Activated CD4-positive, alpha-beta T cell treated with anti-CD3 and anti-CD28 coated beads for 1 hour (primary cell): ENCODE results near the gene SCTR.

Experiments
- DNase-seq: peaks from one replicate; pipeline ENCODE4 v3.0.0-alpha.2; 2020

The SCTR gene

GRCh38 chr2:119402645-119403560 is 121.4 kb downstream of the SCTR start:
- no peak for DNase-seq

DNA sequence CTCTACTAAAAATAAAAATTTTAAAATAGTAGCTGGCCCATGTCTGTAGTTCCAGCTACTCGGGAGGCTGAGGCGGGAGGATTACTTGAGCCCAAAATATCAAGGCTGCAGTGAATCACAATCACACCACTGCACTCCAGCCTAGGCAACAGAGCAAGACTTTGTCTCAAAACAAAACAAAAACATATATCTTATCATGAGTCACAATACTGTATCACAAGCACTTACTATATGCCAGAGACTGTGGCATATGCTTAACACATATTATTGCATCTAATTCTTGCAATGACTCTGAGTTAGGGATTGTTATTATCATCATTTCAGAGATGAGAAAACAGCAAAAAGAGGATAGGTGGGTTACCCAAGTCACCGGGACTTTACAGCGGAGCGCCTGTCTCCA is 122.2 kb downstream of the SCTR start:
- no peak for DNase-seq

DNA sequence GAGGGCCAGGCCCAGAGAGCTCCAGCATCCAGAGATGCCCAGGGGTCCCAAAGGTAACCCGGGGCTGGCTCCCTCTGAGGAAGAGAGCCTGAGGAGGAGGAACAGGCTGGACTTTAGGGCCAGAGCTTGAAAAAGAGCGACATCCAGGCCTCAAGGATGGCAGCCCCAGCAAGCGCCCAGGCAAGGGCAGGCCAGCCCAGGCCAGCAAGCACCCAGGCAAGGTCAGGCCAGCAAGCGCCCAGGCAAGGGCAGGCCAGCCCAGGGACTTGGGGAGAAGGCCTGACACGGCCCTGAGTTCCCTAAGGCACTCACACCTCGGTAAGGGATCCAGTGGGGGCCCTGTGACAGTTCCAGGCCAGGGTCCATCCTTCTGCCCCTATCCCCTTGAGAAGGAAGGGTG is 127.1 kb downstream of the SCTR start:
- no peak for DNase-seq

DNA sequence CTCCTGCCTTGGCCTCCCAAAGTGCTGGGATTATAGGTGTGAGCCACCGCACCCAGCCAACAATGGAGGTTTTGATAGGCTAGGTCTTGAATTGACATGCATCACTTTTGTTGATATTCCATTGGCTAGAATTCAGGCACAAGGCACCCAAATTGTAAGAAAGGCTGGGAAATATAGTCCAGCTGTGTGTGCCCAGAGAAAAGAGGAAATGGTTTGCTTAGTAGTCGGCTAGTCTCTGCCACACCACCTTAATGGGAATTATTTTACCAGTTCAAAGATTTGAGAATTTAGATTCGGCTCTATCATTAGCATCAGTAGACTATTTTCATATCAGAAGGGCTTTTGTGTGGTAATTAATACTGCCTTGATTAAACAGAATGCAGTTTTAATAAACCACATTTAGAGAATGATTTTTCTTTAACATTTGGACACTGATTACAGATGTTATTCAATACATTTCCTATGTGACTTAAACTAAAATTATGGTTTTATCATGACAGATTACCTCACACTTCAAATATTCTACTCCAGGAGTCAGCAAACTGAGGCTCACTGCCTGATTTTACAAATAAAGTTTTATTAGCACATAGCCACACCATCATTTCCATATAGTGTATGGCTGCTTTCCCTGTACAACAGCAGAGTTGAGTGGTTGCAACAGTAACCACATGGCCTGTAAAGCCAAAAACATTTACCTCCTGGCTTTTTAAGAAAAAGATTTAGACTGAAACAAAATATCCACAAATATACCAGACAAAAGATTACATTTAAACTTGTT is 130.1 kb downstream of the SCTR start:
- no peak for DNase-seq
